ENCODE data around the gene IL16.

The IL16 gene

GRCh38 chr15:81273855-81274254 is 77.2 kb downstream of the IL16 start:
- DNase-seq (ENCODE audit: low read depth): no peak
- no peak overlapping the region for H3K4me3 ChIP-seq (ENCODE audit: low read depth, low read length)
- no peak for TF ChIP-seq CTCF (IDR thresholded peaks at IDR 0.05; ENCODE audit: low read depth, low read length, missing control alignments)
- in situ Hi-C loops (cut with HindIII; ENCODE audit: low sequenced_read_pairs): no loop called here

DNA sequence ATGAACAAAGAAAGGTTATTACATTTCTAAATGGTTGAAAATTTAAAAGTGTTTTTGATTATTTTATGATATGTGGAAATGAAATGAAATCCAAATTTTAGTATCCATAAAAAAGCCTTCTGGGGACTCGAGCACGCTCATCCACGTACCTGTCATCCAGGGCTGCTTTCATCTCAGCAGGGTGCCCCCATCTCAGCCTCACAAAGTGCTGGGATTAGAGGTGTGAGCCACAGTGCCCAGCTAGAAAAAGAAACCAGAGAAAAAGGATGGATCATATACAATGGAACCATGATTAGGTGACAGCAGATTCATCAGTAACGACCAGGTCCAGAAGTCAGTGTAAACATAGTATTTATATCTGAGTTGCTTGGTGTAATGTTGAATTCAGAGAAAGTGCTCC is 77.6 kb downstream of the IL16 start:
- H3K4me3 ChIP-seq (ENCODE audit: low read depth, low read length): no peak overlapping the region
- DNase-seq (ENCODE audit: low read depth): no peak
- no peak for TF ChIP-seq CTCF (IDR thresholded peaks at IDR 0.05; ENCODE audit: low read depth, low read length, missing control alignments)
- in situ Hi-C loops (cut with HindIII; ENCODE audit: low sequenced_read_pairs): no loop called here

GRCh38 chr15:81274931-81275707 is 78.4 kb downstream of the IL16 start:
- DNase-seq (ENCODE audit: low read depth): peak; percentile 76
- in situ Hi-C loops (cut with HindIII; ENCODE audit: low sequenced_read_pairs): no loop called here
- H3K4me3 ChIP-seq (ENCODE audit: low read depth, low read length): no peak overlapping the region
- TF ChIP-seq CTCF (IDR thresholded peaks at IDR 0.05; ENCODE audit: low read depth, low read length, missing control alignments): peak; percentile 88

DNA sequence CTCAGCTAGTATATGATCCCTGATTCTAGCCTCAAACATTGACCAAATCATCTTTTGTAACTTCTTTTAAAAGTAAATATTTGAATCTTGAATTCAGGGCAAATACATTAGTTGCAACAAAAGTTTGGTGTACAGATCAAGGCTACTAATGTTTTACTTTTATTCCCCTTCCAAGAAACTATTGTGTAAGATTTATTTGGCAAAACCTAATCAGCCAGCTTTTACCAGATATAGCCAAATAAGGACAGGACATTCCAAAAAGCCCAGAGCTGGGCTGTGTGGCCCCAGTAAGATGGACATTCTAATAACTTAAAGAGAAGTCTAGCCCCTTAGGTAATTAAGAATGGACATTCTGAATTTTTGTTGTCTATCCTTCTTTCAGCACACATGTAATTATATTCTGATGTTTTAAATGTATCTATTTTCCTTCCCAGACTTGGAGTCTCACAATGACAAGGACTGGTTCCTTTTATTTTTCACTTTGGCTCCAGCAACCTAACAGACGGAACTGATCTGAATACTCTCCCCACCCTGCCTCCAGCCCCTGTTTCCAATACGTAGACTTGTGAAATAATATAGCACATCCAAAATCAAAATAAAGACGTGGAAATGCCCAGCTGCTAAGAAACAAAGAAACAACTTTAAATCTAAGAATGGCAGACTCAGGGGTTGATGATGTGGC is 79.2 kb downstream of the IL16 start:
- no peak overlapping the region for H3K4me3 ChIP-seq (ENCODE audit: low read depth, low read length)
- DNase-seq (ENCODE audit: low read depth): no peak
- TF ChIP-seq CTCF (IDR thresholded peaks at IDR 0.05; ENCODE audit: low read depth, low read length, missing control alignments): no peak
- in situ Hi-C loops (cut with HindIII; ENCODE audit: low sequenced_read_pairs): no loop called here

GRCh38 chr15:81276967-81277366 is 80.3 kb downstream of the IL16 start:
- TF ChIP-seq CTCF (IDR thresholded peaks at IDR 0.05; ENCODE audit: low read depth, low read length, missing control alignments): no peak
- no peak overlapping the region for H3K4me3 ChIP-seq (ENCODE audit: low read depth, low read length)
- in situ Hi-C loops (cut with HindIII; ENCODE audit: low sequenced_read_pairs): no loop called here
- DNase-seq (ENCODE audit: low read depth): no peak

DNA sequence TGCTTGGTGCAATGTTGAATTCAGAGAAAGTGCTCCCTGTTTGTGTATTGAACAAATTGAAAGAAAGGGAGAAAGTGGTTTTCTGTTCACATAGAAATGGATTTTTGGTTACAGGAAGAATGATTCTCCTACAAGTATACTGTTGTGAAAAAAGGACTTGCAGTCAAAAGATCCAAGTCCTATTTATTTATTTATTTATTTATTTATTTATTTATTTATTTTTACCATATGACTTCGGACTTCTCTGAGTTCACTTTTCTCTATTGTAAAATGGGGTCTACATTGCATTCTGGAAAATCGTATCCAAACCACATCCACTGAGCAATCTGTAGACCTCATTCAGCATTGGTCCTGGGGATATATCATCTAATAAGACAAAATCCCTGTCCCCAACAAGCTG is 81.2 kb downstream of the IL16 start:
- TF ChIP-seq CTCF (IDR thresholded peaks at IDR 0.05; ENCODE audit: low read depth, low read length, missing control alignments): no peak
- H3K4me3 ChIP-seq (ENCODE audit: low read depth, low read length): no peak overlapping the region
- no peak for DNase-seq (ENCODE audit: low read depth)
- in situ Hi-C loops (cut with HindIII; ENCODE audit: low sequenced_read_pairs): no loop called here

Data from astrocyte of the cerebellum (primary cell).